NCI-H2196 treated with DMSO at 0.1 percent for 48 hours (cell line): ENCODE data around the gene SLC39A10.
"Not testable (repeated sequence)": the region's sequence is repeated elsewhere in the genome, so short reads cannot be mapped to it uniquely, and the experiment has no call there.

Experiments
- DNase-seq: peaks from one replicate; lab custom pipeline; 2025; ENCODE audit not compliant: unreplicated experiment; lab: John Stamatoyannopoulos, UW

Gene SLC39A10

GRCh38 chr2:195656859-195657633 is at the start of gene SLC39A10:
Gene SLC39A10 (plus strand): TSS chr2:195657226. CDS start chr2:195680043, 22,817 bp downstream.
- DNase-seq = peak; percentile 89

- no peak for DNase-seq
Observed at GRCh38 chr2:195608768-195609454, 48.1 kb upstream of the SLC39A10 start.

- DNase-seq = no peak
Observed at GRCh38 chr2:195610717-195611116, 46.3 kb upstream of the SLC39A10 start.

GRCh38 chr2:195612611-195613495 is 44.2 kb upstream of the SLC39A10 start:
- DNase-seq = no peak

- DNase-seq = no peak
Observed at GRCh38 chr2:195613922-195614321, 43.1 kb upstream of the SLC39A10 start.

- no peak for DNase-seq
Observed at GRCh38 chr2:195619590-195619989, 37.4 kb upstream of the SLC39A10 start.

- DNase-seq = no peak
Observed at GRCh38 chr2:195620501-195620900, 36.5 kb upstream of the SLC39A10 start.

- no peak for DNase-seq
Observed at GRCh38 chr2:195622966-195623365, 34.1 kb upstream of the SLC39A10 start.

- DNase-seq = no peak
Observed at GRCh38 chr2:195626507-195626906, 30.5 kb upstream of the SLC39A10 start.

GRCh38 chr2:195628666-195629065 is 28.4 kb upstream of the SLC39A10 start:
- DNase-seq = no peak

- DNase-seq = no peak
Observed at GRCh38 chr2:195632856-195633572, 24.0 kb upstream of the SLC39A10 start.

GRCh38 chr2:195633573-195633870 is 23.5 kb upstream of the SLC39A10 start:
- DNase-seq = no peak

GRCh38 chr2:195633974-195634373 is 23.1 kb upstream of the SLC39A10 start:
- DNase-seq = no peak

GRCh38 chr2:195636890-195637289 is 20.1 kb upstream of the SLC39A10 start:
- DNase-seq = no peak

- DNase-seq = no peak
Observed at GRCh38 chr2:195638750-195639149, 18.3 kb upstream of the SLC39A10 start.

GRCh38 chr2:195639238-195639858 is 17.7 kb upstream of the SLC39A10 start:
- DNase-seq = no peak

- DNase-seq = no peak
Observed at GRCh38 chr2:195639959-195640358, 17.1 kb upstream of the SLC39A10 start.

- DNase-seq = no peak
Observed at GRCh38 chr2:195642027-195642678, 14.9 kb upstream of the SLC39A10 start.

- DNase-seq = no peak
Observed at GRCh38 chr2:195642679-195643068, 14.4 kb upstream of the SLC39A10 start.

- not testable (repeated sequence) for DNase-seq
Observed at GRCh38 chr2:195644708-195645107, 12.3 kb upstream of the SLC39A10 start.
